Mucosa of descending colon (tissue), 3 donors: Measurements from ENCODE around the gene PIGBOS1. TPM values are rescaled to one million over a fixed set of nuclear protein-coding genes. Genes with fewer than 3 reads are reported as not detected.

Experiments used
- ATAC-seq: fragments of 200-7000 bp; cut with Tn5 transposase; one replicate; pipeline ENCODE4 v1.9.1; 2020; ENCODE audit warnings: mild to moderate bottlenecking, moderate library complexity
- DNase-seq, 3 donors: peaks; one replicate each; pipeline ENCODE4 v3.0.0-alpha.2; 2020
- H3K36me3 ChIP-seq: fragments of 200-600 bp; one replicate; pipeline ENCODE4 v1.8.0; 2021; ENCODE audit warnings: low read depth, mild to moderate bottlenecking
- H3K4me1 ChIP-seq: fragments of 200-600 bp; one replicate; pipeline ENCODE4 v1.8.0; 2021; ENCODE audit warnings: low read depth, mild to moderate bottlenecking
- H3K4me3 ChIP-seq: fragments of 200-600 bp; one replicate; pipeline ENCODE4 v1.8.0; 2021; ENCODE audit warnings: mild to moderate bottlenecking
- H3K9me3 ChIP-seq: fragments of 200-600 bp; one replicate; pipeline ENCODE4 v1.8.0; 2021; ENCODE audit warnings: mild to moderate bottlenecking
- intact Hi-C, 2 donors: fragments of 100-400 bp; cut with DNase I in 1 of 2; cut with micrococcal nuclease in 1 of 2; formaldehyde crosslinking; loops; one replicate each; pipeline versions ENCODE4 v1.11.0 to v1.11.1; 2022; cut with DNase I, micrococcal nuclease
- total RNA-seq, 3 donors: library from RNA; stranded (reverse); fragmentation: NEBNext Ultra II Directional in 2 of 3; extraction: Animal tissue kit (Norgen Biotek cat#: 25700) in 2 of 3; gene quantifications; one replicate each; pipeline versions ENCODE4 v1.2.1 to v1.2.4, GENCODE V29; 2021 to 2023
- TF ChIP-seq, protein P1 (sequence below): fragments of 200-600 bp; IDR thresholded peaks from one replicate; pipeline ENCODE4 v1.8.0; 2022; ENCODE audit warnings: antibody characterized with exemption, mild to moderate bottlenecking
- donor health status: DM: no; HTN: no; CAD: no; lungs with moderate emphysema.
- donor health status: DM: no; HTN: no; CAD: no.
- donor health status: DM: no; HTN: yes; CAD: no.

Gene PIGBOS1
- total RNA-seq, 3 donors from 2014 or later = 7.7 to 11.0 (median 9.8) TPM

DNA sequence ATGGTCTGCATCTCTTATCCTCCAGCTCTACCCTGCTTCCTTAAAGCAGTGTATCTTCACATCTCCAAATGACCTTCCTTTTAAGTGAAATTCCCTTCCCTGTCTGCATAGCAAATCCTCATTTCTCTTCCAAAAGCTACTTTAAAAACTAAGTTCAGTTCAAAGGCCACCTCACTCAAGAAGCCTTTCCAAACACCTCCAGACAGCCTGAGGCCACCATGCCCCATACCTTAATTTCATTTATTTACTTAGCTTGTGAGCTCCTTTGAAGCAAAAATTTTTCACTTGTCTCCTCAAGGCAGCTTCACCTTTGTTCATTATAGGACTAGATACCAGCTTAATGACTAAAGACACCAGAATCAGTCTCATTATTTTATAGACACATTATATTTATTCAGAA, 39.5 kb upstream of the PIGBOS1 start:
- ATAC-seq (no peak), DNase-seq (no peak)
- intact Hi-C loops = no loop called here
- H3K4me3 ChIP-seq = no peak overlapping the region
- H3K4me1 ChIP-seq = no peaks in the 10 kb centered on the region
- TF ChIP-seq, protein P1, sequence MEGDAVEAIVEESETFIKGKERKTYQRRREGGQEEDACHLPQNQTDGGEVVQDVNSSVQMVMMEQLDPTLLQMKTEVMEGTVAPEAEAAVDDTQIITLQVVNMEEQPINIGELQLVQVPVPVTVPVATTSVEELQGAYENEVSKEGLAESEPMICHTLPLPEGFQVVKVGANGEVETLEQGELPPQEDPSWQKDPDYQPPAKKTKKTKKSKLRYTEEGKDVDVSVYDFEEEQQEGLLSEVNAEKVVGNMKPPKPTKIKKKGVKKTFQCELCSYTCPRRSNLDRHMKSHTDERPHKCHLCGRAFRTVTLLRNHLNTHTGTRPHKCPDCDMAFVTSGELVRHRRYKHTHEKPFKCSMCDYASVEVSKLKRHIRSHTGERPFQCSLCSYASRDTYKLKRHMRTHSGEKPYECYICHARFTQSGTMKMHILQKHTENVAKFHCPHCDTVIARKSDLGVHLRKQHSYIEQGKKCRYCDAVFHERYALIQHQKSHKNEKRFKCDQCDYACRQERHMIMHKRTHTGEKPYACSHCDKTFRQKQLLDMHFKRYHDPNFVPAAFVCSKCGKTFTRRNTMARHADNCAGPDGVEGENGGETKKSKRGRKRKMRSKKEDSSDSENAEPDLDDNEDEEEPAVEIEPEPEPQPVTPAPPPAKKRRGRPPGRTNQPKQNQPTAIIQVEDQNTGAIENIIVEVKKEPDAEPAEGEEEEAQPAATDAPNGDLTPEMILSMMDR = no peak
- H3K9me3 ChIP-seq = no peaks in the 10 kb centered on the region
- no peaks in the 10 kb centered on the region for H3K36me3 ChIP-seq

DNA sequence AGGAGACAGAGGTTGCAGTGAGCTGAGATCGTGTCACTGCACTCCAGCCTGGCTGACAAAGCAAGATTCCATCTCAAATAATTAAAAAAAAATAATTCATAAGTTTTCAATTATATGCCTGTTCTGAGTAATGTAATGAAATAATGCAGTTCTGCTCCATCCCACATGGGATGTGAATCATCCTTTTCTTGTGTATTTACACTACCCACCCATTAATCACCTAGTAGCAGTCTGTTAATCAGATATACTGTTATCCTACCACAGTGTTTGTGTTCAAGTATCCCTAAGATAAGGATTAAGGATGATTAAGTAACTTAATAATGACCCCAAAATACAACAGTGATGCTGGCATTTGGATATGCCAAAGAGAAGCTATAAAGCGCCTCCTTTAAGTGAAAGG, 38.9 kb upstream of the PIGBOS1 start:
- H3K9me3 ChIP-seq = no peaks in the 10 kb centered on the region
- intact Hi-C loops = no loop called here
- no peaks in the 10 kb centered on the region for H3K4me1 ChIP-seq
- no peaks in the 10 kb centered on the region for H3K36me3 ChIP-seq
- TF ChIP-seq, protein P1 = no peak
- no peak overlapping the region for H3K4me3 ChIP-seq
- ATAC-seq (no peak), DNase-seq (no peak)

GRCh38 chr15:55356985-55357585, 38.2 kb upstream of the PIGBOS1 start:
- H3K4me1 ChIP-seq = no peaks in the 10 kb centered on the region
- intact Hi-C loops = no loop called here
- TF ChIP-seq, protein P1 = no peak
- DNase-seq (no peak), ATAC-seq (no peak)
- no peak overlapping the region for H3K4me3 ChIP-seq
- H3K9me3 ChIP-seq = no peaks in the 10 kb centered on the region
- H3K36me3 ChIP-seq = no peaks in the 10 kb centered on the region

DNA sequence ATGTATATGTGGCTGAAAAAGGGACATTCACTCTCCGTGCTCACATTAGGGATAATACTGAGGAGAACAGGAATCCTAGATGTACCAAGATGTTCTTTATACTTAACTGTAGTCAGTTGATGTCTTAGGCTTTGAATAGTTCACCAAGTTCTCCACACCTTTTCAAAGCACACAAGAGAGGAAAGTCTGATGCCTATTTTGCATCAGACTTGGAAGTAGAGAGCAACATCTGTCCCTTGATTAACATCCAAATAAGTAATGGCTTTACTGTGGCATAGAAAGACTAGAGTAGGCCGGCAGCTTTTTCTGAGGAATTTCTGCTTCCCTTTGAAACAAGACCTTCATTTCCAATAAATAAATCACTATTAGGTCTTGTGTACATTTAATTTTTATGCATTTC, 34.1 kb upstream of the PIGBOS1 start:
- ATAC-seq (no peak), DNase-seq (no peak)
- intact Hi-C loops = no loop called here
- Histone ChIP-seq H3K36me3 (no peaks in the 10 kb centered on the region), H3K4me3 (no peak overlapping the region), H3K9me3 (no peaks in the 10 kb centered on the region), H3K4me1 (no peaks in the 10 kb centered on the region)
- TF ChIP-seq, protein P1 = no peak

- intact Hi-C loops = no loop called here
- TF ChIP-seq, protein P1 = no peak
- Histone ChIP-seq H3K36me3 (no peaks in the 10 kb centered on the region), H3K9me3 (no peaks in the 10 kb centered on the region), H3K4me1 (no peaks in the 10 kb centered on the region), H3K4me3 (no peak overlapping the region)
- no peak for DNase-seq
- ATAC-seq = no peak
Observed at GRCh38 chr15:55349282-55349681, 30.4 kb upstream of the PIGBOS1 start.

DNA sequence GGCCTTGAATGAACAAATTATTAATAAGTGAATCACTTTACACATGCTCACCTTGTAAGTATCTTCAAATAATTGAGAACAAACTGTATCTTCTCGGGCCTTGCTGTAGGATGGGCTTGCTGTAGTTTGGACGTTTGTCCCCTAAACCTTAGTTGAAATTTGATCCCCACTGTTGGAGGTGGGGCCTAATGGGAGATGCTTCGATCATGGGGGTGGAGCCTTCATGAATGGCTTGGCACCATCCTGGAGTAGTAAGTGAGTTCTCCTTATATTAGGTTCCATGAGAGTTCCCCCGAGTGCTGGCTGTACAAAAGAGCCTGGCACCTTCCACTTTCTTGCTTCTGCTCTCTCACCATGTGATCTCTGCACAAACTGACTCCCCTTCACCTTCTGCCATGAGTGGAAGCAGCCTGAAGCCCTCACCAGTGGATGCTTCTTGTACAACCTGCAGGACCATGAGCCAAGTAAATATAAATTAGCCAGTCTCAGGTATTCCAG, 29.4 kb upstream of the PIGBOS1 start:
- H3K4me1 ChIP-seq = no peaks in the 10 kb centered on the region
- ATAC-seq (no peak), DNase-seq (no peak)
- no peak overlapping the region for H3K4me3 ChIP-seq
- no peaks in the 10 kb centered on the region for H3K9me3 ChIP-seq
- TF ChIP-seq, protein P1 = no peak
- H3K36me3 ChIP-seq = no peaks in the 10 kb centered on the region
- intact Hi-C loops = no loop called here
